ENCODE results near the gene LLCFC1. TPM values are rescaled to one million over a fixed set of nuclear protein-coding genes. Genes with fewer than 3 reads are reported as not detected.

LLCFC1 gene
- total and polyA plus RNA-seq, 2 of the 8 experiments (the other 6 are each of a cell fraction or from before 2014, with no cell fraction given): not detected

DNA sequence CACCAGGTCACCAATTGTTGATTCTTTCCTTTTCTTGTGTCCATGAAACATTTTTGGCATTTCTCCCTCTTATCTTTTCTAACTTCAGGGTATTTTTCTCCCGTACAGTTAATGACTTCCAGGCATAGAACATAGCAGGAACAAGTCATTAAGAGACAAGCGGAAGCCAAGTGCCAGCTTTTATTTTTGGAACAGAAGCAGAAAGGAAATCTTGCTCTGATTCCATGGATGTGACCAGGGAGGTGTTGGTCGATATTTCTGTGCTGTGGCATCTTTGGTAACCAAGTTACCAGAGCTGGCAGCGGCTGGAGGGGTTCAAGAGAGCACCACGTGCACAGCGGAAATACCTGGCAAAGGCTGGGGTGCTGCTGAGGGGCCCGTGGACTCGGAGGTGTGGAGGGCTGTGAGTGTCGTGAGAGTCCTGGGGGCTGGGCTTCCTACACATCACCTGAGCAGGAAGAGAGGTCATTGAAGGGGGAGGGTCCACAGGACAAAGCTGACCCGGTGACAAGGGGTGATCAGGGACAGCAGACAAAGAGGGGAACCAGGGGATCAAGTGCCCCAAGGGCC, 1.8 kb downstream of the LLCFC1 start:
- H3K23ac ChIP-seq (ENCODE audit: insufficient read length): no peak overlapping the region
- H3K79me1 ChIP-seq (ENCODE audit: low read depth, low read length): no peaks in the 10 kb centered on the region
- no peak overlapping the region for H2AFZ ChIP-seq (ENCODE audit: low read length)
- no peak overlapping the region for H3K4me2 ChIP-seq (ENCODE audit: insufficient read depth in 1 of 2, low read depth in 2 of 2, low read length in 2 of 2)
- no peak overlapping the region for H2AK5ac ChIP-seq (ENCODE audit: low read depth, low read length)
- H4K5ac ChIP-seq (ENCODE audit: insufficient read length, low read depth, low read length): no peak overlapping the region
- H2BK120ac ChIP-seq (replicated peaks; ENCODE audit: low read depth, low read length): no peak overlapping the region
- ChIA-PET CTCF (ENCODE audit: partially characterized antibody) (interaction anchor here (1.1 to 3.4 kb wide), 8 partner anchors 12 to 68 kb away, joined by 3 to 10 read pairs (median 6); no protein-coding TSS in a partner anchor), POLR2A (ENCODE audit: partially characterized antibody) (no interaction called here)
- no peak overlapping the region; the same call in 1 of the 2 replicates for H4K8ac ChIP-seq (ENCODE audit: extremely low read depth, insufficient read depth, low read length)
- no peaks in the 10 kb centered on the region for H3K9me3 ChIP-seq (ENCODE audit: insufficient read depth in 2 of 2, low read depth in 1 of 2, low read length in 1 of 2)
- no peaks in the 10 kb centered on the region for H3K23me2 ChIP-seq (ENCODE audit: low read depth, low read length)
- no peak overlapping the region for H4K91ac ChIP-seq (replicated peaks; ENCODE audit: insufficient read length, low read length)
- H2BK15ac ChIP-seq (ENCODE audit: low read length): no peak overlapping the region
- H2BK5ac ChIP-seq (ENCODE audit: low read depth, low read length): no peak overlapping the region
- H3K14ac ChIP-seq (ENCODE audit: insufficient read length): no peak overlapping the region
- no peaks in the 10 kb centered on the region for H3K79me2 ChIP-seq (ENCODE audit: control insufficient read depth in 1 of 2, insufficient read depth in 2 of 2, low read length in 2 of 2)
- WGBS, 2 experiments (ENCODE audit: extremely low coverage in 1 of 2, insufficient coverage in 1 of 2, insufficient read length in 1 of 2, insufficient replicate concordance in 2 of 2, low coverage in 1 of 2, low lambda C conversion rate in 2 of 2, missing lambda C conversion rate in 1 of 2): 95% methylated on average over 10 of the region's 10 CpGs; no CpG with 5 or more reads in 1 of the 2 experiments
- H3K4ac ChIP-seq (replicated peaks; ENCODE audit: insufficient read length, low read depth, low read length): no peak overlapping the region
- FAIRE-seq (no peak), DNase-seq (ENCODE audit: low read depth in 1 of 2, low spot score in 2 of 2) (no peak)
- H3K27ac ChIP-seq (ENCODE audit: low read depth, low read length): no peak overlapping the region
- no peak overlapping the region for H2BK20ac ChIP-seq (ENCODE audit: low read length)
- H2BK12ac ChIP-seq (ENCODE audit: low read depth, low read length): no peak overlapping the region
- no peak overlapping the region for H3K18ac ChIP-seq (ENCODE audit: extremely low read depth, low read length)
- H4K20me1 ChIP-seq (replicated peaks in 1 of 2; ENCODE audit: control insufficient read depth in 1 of 2, insufficient read depth in 2 of 2, low read length in 2 of 2): peaks cover 0 to 1% of the 10 kb centered on the region in 2 experiments
- H3K36me3 ChIP-seq (ENCODE audit: control insufficient read depth in 2 of 4, insufficient read depth in 4 of 4, low read length in 3 of 4): no peaks in the 10 kb centered on the region
- no peaks in the 10 kb centered on the region; a peak in 1 of 7 replicates for H3K27me3 ChIP-seq (replicated peaks in 1 of 4; ENCODE audit: control insufficient read depth in 3 of 4, extremely low read depth in 1 of 4, insufficient read depth in 3 of 4, low read length in 3 of 4)
- H3K4me1 ChIP-seq (replicated peaks in 1 of 4; ENCODE audit: control insufficient read depth in 3 of 4, insufficient read depth in 4 of 4, low read length in 3 of 4): no peaks in the 10 kb centered on the region
- H3K4me3 ChIP-seq (ENCODE audit: extremely low read depth in 1 of 4, insufficient read depth in 2 of 4, low read depth in 3 of 4, low read length in 4 of 4): no peak overlapping the region
- no peak overlapping the region for H3K56ac ChIP-seq (replicated peaks; ENCODE audit: insufficient read length, low read depth, low read length)
- no peak overlapping the region for H3K9ac ChIP-seq (replicated peaks in 1 of 4; ENCODE audit: extremely low read depth in 1 of 4, low read depth in 3 of 4, low read length in 3 of 4)
- TF ChIP-seq, protein P1, sequence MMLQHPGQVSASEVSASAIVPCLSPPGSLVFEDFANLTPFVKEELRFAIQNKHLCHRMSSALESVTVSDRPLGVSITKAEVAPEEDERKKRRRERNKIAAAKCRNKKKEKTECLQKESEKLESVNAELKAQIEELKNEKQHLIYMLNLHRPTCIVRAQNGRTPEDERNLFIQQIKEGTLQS (IDR thresholded peaks at IDR 0.05; ENCODE audit: insufficient read depth, low read depth, low read length): no peak
- TF ChIP-seq MAFK (IDR thresholded peaks at IDR 0.05; ENCODE audit: low read depth, low read length) (no peak), JUND (IDR thresholded peaks at IDR 0.05; ENCODE audit: low read length) (no peak), RNF2 (IDR thresholded peaks at IDR 0.05; ENCODE audit: borderline replicate concordance, low read depth, low read length, missing control alignments, poor library complexity, severe bottlenecking) (no peak)
- TF ChIP-seq, protein P2, sequence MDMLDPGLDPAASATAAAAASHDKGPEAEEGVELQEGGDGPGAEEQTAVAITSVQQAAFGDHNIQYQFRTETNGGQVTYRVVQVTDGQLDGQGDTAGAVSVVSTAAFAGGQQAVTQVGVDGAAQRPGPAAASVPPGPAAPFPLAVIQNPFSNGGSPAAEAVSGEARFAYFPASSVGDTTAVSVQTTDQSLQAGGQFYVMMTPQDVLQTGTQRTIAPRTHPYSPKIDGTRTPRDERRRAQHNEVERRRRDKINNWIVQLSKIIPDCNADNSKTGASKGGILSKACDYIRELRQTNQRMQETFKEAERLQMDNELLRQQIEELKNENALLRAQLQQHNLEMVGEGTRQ (IDR thresholded peaks at IDR 0.05; ENCODE audit: low read length): no peak
